Measurements from ENCODE around the gene PYGO1. TPM values are rescaled to one million over a fixed set of nuclear protein-coding genes. Genes with fewer than 3 reads are reported as not detected.

PYGO1 gene
- total and polyA plus RNA-seq, 12 donors: 1.6 to 12.4 (median 7.9) TPM

GRCh38 chr15:55530861-55531313 lies 57.3 kb downstream of the PYGO1 start:
- Histone ChIP-seq H3K27ac (no peak overlapping the region), H3K27me3 (no peaks in the 10 kb centered on the region), H3K9me3 (replicated peaks in 1 of 3) (no peaks in the 10 kb centered on the region), H3K36me3 (replicated peaks in 1 of 2) (no peaks in the 10 kb centered on the region), H3K4me3 (no peak overlapping the region), H3K4me1 (replicated peaks in 1 of 2) (no peaks in the 10 kb centered on the region)
- 57 to 65% (median 64%) methylated on average over 4 of the region's 4 CpGs for WGBS, 4 donors
- no peak for DNase-seq
- TF ChIP-seq CTCF (IDR thresholded peaks at IDR 0.05): no peak
- TF ChIP-seq POLR2A (IDR thresholded peaks at IDR 0.05): no peak
- intact Hi-C loops (cut with DNase I): no loop called here

GRCh38 chr15:55528812-55529211 lies 59.3 kb downstream of the PYGO1 start:
- TF ChIP-seq POLR2A (IDR thresholded peaks at IDR 0.05) (no peak), CTCF (IDR thresholded peaks at IDR 0.05) (no peak)
- H3K4me1 ChIP-seq (replicated peaks in 1 of 2): no peaks in the 10 kb centered on the region
- no peaks in the 10 kb centered on the region for H3K36me3 ChIP-seq (replicated peaks in 1 of 2)
- DNase-seq: no peak
- no peak overlapping the region for H3K4me3 ChIP-seq
- H3K27me3 ChIP-seq: no peaks in the 10 kb centered on the region
- H3K27ac ChIP-seq: no peak overlapping the region
- 55 to 66% (median 57%) methylated on average over 4 of the region's 4 CpGs for WGBS, 4 donors
- H3K9me3 ChIP-seq (replicated peaks in 1 of 3): no peaks in the 10 kb centered on the region
- intact Hi-C loops (cut with DNase I): loop anchor here (5.0 kb wide), 1 partner anchor 113 kb away; no protein-coding TSS in a partner anchor

GRCh38 chr15:55527150-55527549 lies 61.0 kb downstream of the PYGO1 start:
- DNase-seq: no peak
- no peak overlapping the region for H3K4me3 ChIP-seq
- no peak overlapping the region for H3K27ac ChIP-seq
- WGBS, 4 donors: 73 to 100% (median 87%) methylated on average over 1 of the region's 1 CpG
- no peaks in the 10 kb centered on the region for H3K27me3 ChIP-seq
- H3K9me3 ChIP-seq (replicated peaks in 1 of 3): no peaks in the 10 kb centered on the region
- H3K36me3 ChIP-seq (replicated peaks in 1 of 2): no peaks in the 10 kb centered on the region
- H3K4me1 ChIP-seq (replicated peaks in 1 of 2): no peaks in the 10 kb centered on the region
- intact Hi-C loops (cut with DNase I): loop anchor here (5.0 kb wide), 1 partner anchor 115 kb away; no protein-coding TSS in a partner anchor
- TF ChIP-seq POLR2A (IDR thresholded peaks at IDR 0.05) (no peak), CTCF (IDR thresholded peaks at IDR 0.05) (no peak)

GRCh38 chr15:55526559-55527036 lies 61.5 kb downstream of the PYGO1 start:
- Histone ChIP-seq H3K27me3 (no peaks in the 10 kb centered on the region), H3K36me3 (replicated peaks in 1 of 2) (no peaks in the 10 kb centered on the region), H3K27ac (no peak overlapping the region), H3K4me3 (peak overlapping the region in 1 of 4 donors; percentile 13), H3K4me1 (replicated peaks in 1 of 2) (no peaks in the 10 kb centered on the region), H3K9me3 (replicated peaks in 1 of 3) (no peaks in the 10 kb centered on the region)
- peak in 6 of 7 donors; percentile 31 to 61 (median 47) for DNase-seq
- 20 to 31% (median 25%) methylated on average over 6 to 7 of the region's 7 CpGs for WGBS, 4 donors
- intact Hi-C loops (cut with DNase I): loop anchor here (5.0 kb wide), 1 partner anchor 116 kb away; no protein-coding TSS in a partner anchor
- TF ChIP-seq CTCF (IDR thresholded peaks at IDR 0.05): peak; percentile 47 to 72 (median 64)
- TF ChIP-seq POLR2A (IDR thresholded peaks at IDR 0.05): no peak

Measured in adrenal gland (tissue), 12 donors.